ENCODE measurements around the gene TDRD3.

TDRD3 gene

GRCh38 chr13:60453490-60453889 lies 56.5 kb downstream of the TDRD3 start:
- TF ChIP-seq CTCF (IDR thresholded peaks at IDR 0.05; ENCODE audit: low read depth, low read length) (no peak), MAX (IDR thresholded peaks at IDR 0.05; ENCODE audit: low read depth, low read length) (no peak), MYC (IDR thresholded peaks at IDR 0.05; ENCODE audit: low read depth, low read length) (no peak)
- H3K4me3 ChIP-seq (ENCODE audit: low read depth, low read length) = no peak overlapping the region
- no peak for DNase-seq (ENCODE audit: low read depth)

- no peak overlapping the region for H3K4me3 ChIP-seq (ENCODE audit: low read depth, low read length)
- no peak for DNase-seq (ENCODE audit: low read depth)
- TF ChIP-seq MYC (IDR thresholded peaks at IDR 0.05; ENCODE audit: low read depth, low read length) (no peak), CTCF (IDR thresholded peaks at IDR 0.05; ENCODE audit: low read depth, low read length) (no peak), MAX (IDR thresholded peaks at IDR 0.05; ENCODE audit: low read depth, low read length) (no peak), POLR2A (IDR thresholded peaks at IDR 0.05; ENCODE audit: extremely low read depth, insufficient read length) (no peak)
Measured at GRCh38 chr13:60454425-60454824, 57.4 kb downstream of the TDRD3 start.

- no peak overlapping the region for H3K4me3 ChIP-seq (ENCODE audit: low read depth, low read length)
- peak; percentile 18 for DNase-seq (ENCODE audit: low read depth)
- TF ChIP-seq CTCF (IDR thresholded peaks at IDR 0.05; ENCODE audit: low read depth, low read length) (no peak), MAX (IDR thresholded peaks at IDR 0.05; ENCODE audit: low read depth, low read length) (no peak), POLR2A (IDR thresholded peaks at IDR 0.05; ENCODE audit: extremely low read depth, insufficient read length) (no peak), MYC (IDR thresholded peaks at IDR 0.05; ENCODE audit: low read depth, low read length) (no peak)
Measured at GRCh38 chr13:60463787-60464186, 66.8 kb downstream of the TDRD3 start.

- no peak for DNase-seq (ENCODE audit: low read depth)
- H3K4me3 ChIP-seq (ENCODE audit: low read depth, low read length) = no peak overlapping the region
- no peak for TF ChIP-seq CTCF (IDR thresholded peaks at IDR 0.05; ENCODE audit: low read depth, low read length)
- no peak for TF ChIP-seq MAX (IDR thresholded peaks at IDR 0.05; ENCODE audit: low read depth, low read length)
- no peak for TF ChIP-seq MYC (IDR thresholded peaks at IDR 0.05; ENCODE audit: low read depth, low read length)
- TF ChIP-seq POLR2A (IDR thresholded peaks at IDR 0.05; ENCODE audit: extremely low read depth, insufficient read length) = no peak
Measured at GRCh38 chr13:60467098-60467497, 70.1 kb downstream of the TDRD3 start.

- no peak overlapping the region for H3K4me3 ChIP-seq (ENCODE audit: low read depth, low read length)
- TF ChIP-seq MYC (IDR thresholded peaks at IDR 0.05; ENCODE audit: low read depth, low read length) (no peak), CTCF (IDR thresholded peaks at IDR 0.05; ENCODE audit: low read depth, low read length) (no peak), POLR2A (IDR thresholded peaks at IDR 0.05; ENCODE audit: extremely low read depth, insufficient read length) (no peak), MAX (IDR thresholded peaks at IDR 0.05; ENCODE audit: low read depth, low read length) (no peak)
- DNase-seq (ENCODE audit: low read depth) = no peak
Measured at GRCh38 chr13:60479273-60479672, 82.3 kb downstream of the TDRD3 start.

GRCh38 chr13:60482012-60482411 lies 85.0 kb downstream of the TDRD3 start:
- TF ChIP-seq MAX (IDR thresholded peaks at IDR 0.05; ENCODE audit: low read depth, low read length) = no peak
- no peak for TF ChIP-seq MYC (IDR thresholded peaks at IDR 0.05; ENCODE audit: low read depth, low read length)
- TF ChIP-seq CTCF (IDR thresholded peaks at IDR 0.05; ENCODE audit: low read depth, low read length) = no peak
- TF ChIP-seq POLR2A (IDR thresholded peaks at IDR 0.05; ENCODE audit: extremely low read depth, insufficient read length) = no peak
- DNase-seq (ENCODE audit: low read depth) = peak; percentile 10
- H3K4me3 ChIP-seq (ENCODE audit: low read depth, low read length) = no peak overlapping the region
